Esophagus muscularis mucosa (tissue), 4 donors: ENCODE measurements around the gene RAB10. TPM values are rescaled to one million over a fixed set of nuclear protein-coding genes. Genes with fewer than 3 reads are reported as not detected.
"Not testable (repeated sequence)": the region's sequence is repeated elsewhere in the genome, so short reads cannot be mapped to it uniquely, and the experiment has no call there.

Experiments
- DNase-seq: peaks from one replicate; pipeline ENCODE4 v3.0.0-alpha.2; 2017; ENCODE audit errors: extremely low spot score
- H3K27ac ChIP-seq, 4 donors: fragments of 200-600 bp; sonication (generic); replicated peaks in 1 of 4; 1 replicate in 3 of 4; 2 replicates in 1 of 4; pipeline ENCODE4 v1.5.1; 2016 to 2019; ENCODE audit warnings: mild to moderate bottlenecking in 1 of 4
- H3K27me3 ChIP-seq, 4 donors: fragments of 200-600 bp; sonication (generic); one replicate each; pipeline versions ENCODE4 v1.5.1 to v1.6.0; 2016 to 2019
- H3K36me3 ChIP-seq, 4 donors: fragments of 200-600 bp; sonication (generic); one replicate each; pipeline ENCODE4 v1.5.1; 2016 to 2019
- H3K4me1 ChIP-seq, 4 donors: fragments of 200-600 bp; sonication (generic); one replicate each; pipeline ENCODE4 v1.5.1; 2016 to 2019
- H3K4me3 ChIP-seq, 4 donors: fragments of 200-600 bp; sonication (generic); 1 replicate in 2 of 4; 2 replicates in 2 of 4; pipeline ENCODE4 v1.5.1; 2016 to 2019; ENCODE audit warnings: mild to moderate bottlenecking in 4 of 4, moderate library complexity in 1 of 4
- H3K9me3 ChIP-seq, 4 donors: fragments of 200-600 bp; sonication (generic); 1 replicate in 3 of 4; 2 replicates in 1 of 4; pipeline ENCODE4 v1.5.1; 2016 to 2019
- CTCF ChIP-seq, 3 experiments: fragments of 200-600 bp in 2 of 3; fragments of 450-650 bp in 1 of 3; sonication (generic) in 2 of 3; IDR thresholded peaks; one replicate each; pipeline ENCODE4 v1.5.1; 2017 to 2019; ENCODE audit warnings: antibody characterized with exemption in 3 of 3, mild to moderate bottlenecking in 2 of 3, moderate library complexity in 1 of 3
- EP300 ChIP-seq: sonication (generic); formaldehyde crosslinking; IDR thresholded peaks from one replicate; pipeline ENCODE4 v1.6.1; 2017; ENCODE audit warnings: antibody characterized with exemption
- POLR2A ChIP-seq: fragments of 450-650 bp; IDR thresholded peaks from one replicate; pipeline ENCODE4 v1.6.1; 2017; ENCODE audit warnings: antibody characterized with exemption, moderate library complexity, mild to moderate bottlenecking, low read depth
- POLR2AphosphoS5 ChIP-seq, 2 donors: sonication (generic); formaldehyde crosslinking; IDR thresholded peaks; one replicate each; pipeline ENCODE4 v1.6.1; 2017; ENCODE audit warnings: antibody characterized with exemption in 2 of 2
- WGBS: methylation state at CpG from one replicate; pipeline ENCODE4 v1.1.5; 2018; 5-methylcytosine and 5-hydroxymethylcytosine counted together
- intact Hi-C: fragments of 100-400 bp; cut with DNase I; formaldehyde crosslinking; loops from one replicate; pipeline ENCODE4 v1.15.1; 2023
- total RNA-seq, 4 donors: library from RNA; depleted of rRNA; stranded (reverse); fragments of >200 nt; gene quantifications; one replicate each; pipeline versions ENCODE4 v1.1.0 to v1.2.1, GENCODE V29; 2016

RAB10 gene
- total RNA-seq, 4 donors from 2014 or later, result 91.0 to 106 (median 98.1) TPM

GRCh38 chr2:26017464-26018183 is 16.3 kb upstream of the RAB10 start:
- Histone ChIP-seq H3K27ac (peak overlapping the region; percentile 41 to 68 (median 50)), H3K36me3 (no peaks in the 10 kb centered on the region), H3K4me1 (peaks cover 11 to 17% (median 15%) of the 10 kb centered on the region in 4 donors), H3K9me3 (no peaks in the 10 kb centered on the region), H3K27me3 (no peaks in the 10 kb centered on the region), H3K4me3 (no peak overlapping the region)
- no peak for DNase-seq
- no peak for TF ChIP-seq EP300
- TF ChIP-seq POLR2AphosphoS5 (IDR thresholded peaks at IDR 0.05), result no peak
- TF ChIP-seq POLR2A, result no peak
- no peak for TF ChIP-seq CTCF (IDR thresholded peaks at IDR 0.05)
- intact Hi-C loops, result no loop called here
- 92% methylated on average over 5 of the region's 5 CpGs for WGBS

DNA sequence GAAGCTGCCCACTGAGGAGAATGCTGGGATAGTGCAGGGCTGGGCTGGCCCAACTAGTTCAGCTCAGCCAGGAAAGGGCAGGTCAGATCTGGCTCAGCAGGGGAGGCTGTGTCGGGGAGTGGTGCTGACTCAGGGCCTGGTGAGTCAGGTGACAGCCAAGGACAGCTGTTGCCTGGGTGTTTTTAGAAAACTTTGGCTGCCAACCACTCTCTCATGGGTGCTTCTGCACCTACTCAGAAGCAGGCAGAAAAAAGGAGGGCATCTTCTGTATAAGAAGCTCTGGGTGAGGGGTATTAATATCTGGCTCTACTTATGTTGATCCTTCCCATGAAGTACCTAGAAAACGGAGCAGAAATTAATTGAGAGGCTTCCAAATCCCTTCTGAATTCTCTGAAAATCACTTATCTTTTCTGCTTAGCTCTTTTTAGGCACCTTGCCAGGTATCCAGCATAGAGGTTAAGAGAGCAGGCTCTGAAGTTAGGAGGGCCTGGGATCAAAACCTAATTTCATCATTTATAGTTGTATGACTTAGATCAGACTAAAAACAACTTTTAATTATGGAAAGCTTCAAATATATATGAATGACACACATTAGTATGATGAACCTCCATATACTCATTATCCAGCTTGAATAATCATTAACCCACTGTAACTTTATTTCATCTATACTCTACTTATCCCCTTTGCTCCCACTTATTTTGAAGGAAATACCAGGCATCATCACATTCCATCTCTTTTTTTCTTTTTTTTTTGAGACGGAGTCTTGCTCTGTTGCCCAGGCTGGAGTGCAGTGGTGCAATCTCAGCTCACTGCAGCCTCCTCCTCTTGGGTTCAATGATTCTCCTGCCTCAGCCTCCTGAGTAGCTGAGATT is 15.5 kb upstream of the RAB10 start:
- Histone ChIP-seq H3K4me1 (peaks cover 11 to 16% (median 15%) of the 10 kb centered on the region in 4 donors), H3K9me3 (no peaks in the 10 kb centered on the region), H3K4me3 (no peak overlapping the region), H3K27ac (peak overlapping the region; percentile 41 to 68 (median 50)), H3K27me3 (no peaks in the 10 kb centered on the region), H3K36me3 (no peaks in the 10 kb centered on the region)
- no peak for DNase-seq
- 40% methylated on average over 3 of the region's 3 CpGs for WGBS
- intact Hi-C loops, result no loop called here
- TF ChIP-seq EP300, result no peak
- peak in 1 of 2 donors; percentile 70 for TF ChIP-seq POLR2AphosphoS5 (IDR thresholded peaks at IDR 0.05)
- TF ChIP-seq CTCF (IDR thresholded peaks at IDR 0.05), result no peak

GRCh38 chr2:26020231-26020640 is 13.6 kb upstream of the RAB10 start:
- H3K9me3 ChIP-seq, result no peaks in the 10 kb centered on the region
- TF ChIP-seq POLR2A, result no peak
- H3K27ac ChIP-seq, result no peak overlapping the region
- intact Hi-C loops, result no loop called here
- H3K4me1 ChIP-seq, result peaks cover 11 to 16% (median 15%) of the 10 kb centered on the region in 4 donors
- WGBS, result 72% methylated on average over 4 of the region's 4 CpGs
- no peak for DNase-seq
- no peak overlapping the region for H3K4me3 ChIP-seq
- no peaks in the 10 kb centered on the region for H3K27me3 ChIP-seq
- H3K36me3 ChIP-seq, result no peaks in the 10 kb centered on the region

DNA sequence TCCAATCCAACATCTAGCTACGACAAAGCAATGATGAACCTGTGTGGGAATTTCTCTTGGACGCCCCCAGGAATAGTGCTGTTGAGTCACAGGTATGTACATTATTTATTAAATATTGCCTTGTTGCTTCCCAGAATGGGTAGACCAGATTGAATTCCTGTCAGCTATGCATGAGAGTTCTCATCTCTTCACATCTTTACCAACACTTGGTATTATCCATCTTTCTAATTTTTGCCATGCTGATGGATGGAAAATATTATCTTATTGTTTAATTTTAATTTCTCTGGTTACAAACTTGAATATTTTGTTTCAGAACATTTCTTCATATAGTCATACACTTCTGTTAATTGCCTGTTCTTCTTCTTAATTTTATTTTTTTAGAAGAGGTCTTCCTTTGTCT is 9.6 kb upstream of the RAB10 start:
- 94% methylated on average over 2 of the region's 2 CpGs for WGBS
- Histone ChIP-seq H3K36me3 (no peaks in the 10 kb centered on the region), H3K27ac (no peak overlapping the region), H3K27me3 (no peaks in the 10 kb centered on the region), H3K9me3 (no peaks in the 10 kb centered on the region), H3K4me1 (no peaks in the 10 kb centered on the region), H3K4me3 (no peak overlapping the region)
- no peak for DNase-seq
- intact Hi-C loops, result no loop called here
- no peak for TF ChIP-seq CTCF (IDR thresholded peaks at IDR 0.05)
- TF ChIP-seq POLR2A, result no peak
- TF ChIP-seq EP300, result no peak
- no peak for TF ChIP-seq POLR2AphosphoS5 (IDR thresholded peaks at IDR 0.05)

DNA sequence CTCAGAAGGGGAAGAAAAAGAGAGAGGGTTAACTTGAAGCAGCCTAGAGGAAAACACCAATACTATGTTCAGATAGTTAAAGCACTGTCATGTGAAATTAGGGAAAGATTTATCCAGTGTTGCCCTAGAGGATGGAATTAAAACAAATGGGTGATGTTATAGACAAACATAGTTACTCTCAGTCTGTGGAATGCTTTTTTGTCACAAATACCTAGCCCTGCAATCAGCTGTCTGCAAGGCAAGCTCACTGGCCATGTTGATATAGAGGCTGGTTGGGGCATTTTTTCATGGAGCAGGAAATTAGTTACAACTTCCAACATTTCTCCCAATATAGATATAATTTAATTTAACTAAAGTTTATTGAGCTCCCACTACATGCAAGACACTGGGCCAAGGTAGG is 8.4 kb upstream of the RAB10 start:
- H3K4me3 ChIP-seq, result no peak overlapping the region
- no peak for DNase-seq
- H3K27me3 ChIP-seq, result no peaks in the 10 kb centered on the region
- H3K27ac ChIP-seq, result no peak overlapping the region
- intact Hi-C loops, result no loop called here
- H3K4me1 ChIP-seq, result no peaks in the 10 kb centered on the region
- H3K9me3 ChIP-seq, result no peaks in the 10 kb centered on the region
- TF ChIP-seq EP300 (no peak), POLR2A (no peak), POLR2AphosphoS5 (IDR thresholded peaks at IDR 0.05) (no peak), CTCF (IDR thresholded peaks at IDR 0.05) (no peak)
- no peaks in the 10 kb centered on the region for H3K36me3 ChIP-seq

- H3K4me3 ChIP-seq, H3K9me3 ChIP-seq, H3K27ac ChIP-seq, H3K4me1 ChIP-seq, intact Hi-C loops, DNase-seq, H3K36me3 ChIP-seq, H3K27me3 ChIP-seq: not testable (repeated sequence)
- WGBS, result 93% methylated on average over 16 of the region's 16 CpGs
Observed at GRCh38 chr2:26028083-26028482, 5.8 kb upstream of the RAB10 start.

DNA sequence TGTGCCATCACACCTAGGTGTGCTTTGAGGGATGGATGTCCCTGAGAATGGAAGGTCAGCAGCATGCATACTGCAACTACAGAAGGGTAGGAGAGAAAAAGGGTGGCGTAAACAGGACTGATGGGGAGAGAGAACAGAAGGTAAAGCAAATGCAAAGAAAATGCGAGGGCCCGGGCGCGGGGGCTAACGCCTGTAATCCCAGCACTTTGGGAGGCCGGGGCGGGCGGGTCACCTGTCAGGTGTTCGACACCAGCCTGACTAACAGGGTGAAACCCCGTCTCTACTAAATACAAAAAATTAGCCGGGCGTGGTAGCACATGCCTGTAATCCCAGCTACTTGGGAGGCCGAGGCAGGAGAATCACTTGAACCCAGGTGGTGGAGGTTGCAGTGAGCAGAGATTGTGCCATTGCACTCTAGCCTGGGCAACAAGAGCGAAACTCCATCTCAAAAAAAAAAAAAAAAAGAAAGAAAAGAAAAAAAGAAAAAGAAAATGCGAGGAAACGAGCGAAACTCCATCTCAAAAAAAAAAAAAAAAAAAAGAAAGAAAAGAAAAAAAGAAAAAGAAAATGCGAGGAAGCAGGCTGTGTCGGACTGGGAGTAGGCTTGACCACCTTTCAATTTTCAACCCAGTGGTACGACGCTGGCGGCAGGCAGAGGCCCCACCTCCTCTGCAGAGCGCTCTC is 1.2 kb upstream of the RAB10 start:
- Histone ChIP-seq H3K27ac (peak overlapping the region; percentile 94 to 99 (median 96)), H3K4me3 (peak overlapping the region; percentile 72 to 93 (median 84)), H3K4me1 (peaks cover 17 to 40% (median 28%) of the 10 kb centered on the region in 4 donors)
- 42% methylated on average over 24 of the region's 24 CpGs for WGBS
- not testable (repeated sequence) for H3K27me3 ChIP-seq, DNase-seq, H3K9me3 ChIP-seq, H3K36me3 ChIP-seq
- intact Hi-C loops, result loop anchor here (5.0 kb wide), 1 partner anchor 50 kb away; the partner anchor contains the start of gene KIF3C
